Heart left ventricle (tissue), 13 donors: ENCODE data around the gene GGT7.

ENCODE experiments used
- CTCF ChIP-seq, 12 donors: fragments of 200-600 bp; sonication (generic) in 4 of 12; IDR thresholded peaks; one replicate each; pipeline versions ENCODE4 v1.5.0 to v1.8.0; 2018 to 2022; ENCODE audit warnings: antibody characterized with exemption in 12 of 12, mild to moderate bottlenecking in 5 of 12
- POLR2A ChIP-seq, 2 donors: fragments of 450-650 bp; IDR thresholded peaks; one replicate each; pipeline ENCODE4 v1.6.1; 2017; ENCODE audit warnings: antibody characterized with exemption in 2 of 2, mild to moderate bottlenecking in 2 of 2, moderate library complexity in 2 of 2
- donor health status: ischemic (EF 13 %, LVEDD 7.1; RV severe dilation, severe dysfunction).
- donor health status: DM: no; HTN: yes; CAD: no.
- donor health status: DM: no; HTN: no; CAD: no.
- donor health status: ischemic (EF 25% LVEDD 6.9; RV normal size, moderate dysfunction).
- donor health status: ischemic (EF 25% LVEDD 5.7; RV mildly dilated, moderate dysfunction).
- donor health status: ischemic (EF 35%, LVEDD 5.7; RV mildly dilated, moderate dysfunction).
- donor health status: nonischemic (EF 11% LVEDD 7.7; RV severe dilation, severe dysfunction).
- donor health status: DM: yes; HTN: yes; CAD: no.
- donor health status: PGD.
- donor health status: ischemic (EF 29% LVEDD 5.4; RV normal size, mild dysfunction).
- donor health status: nonischemic (EF 23%, LVEDD 6.1; RV moderate dilation, normal function).

GRCh38 chr20:34894723-34895122, 22.1 kb upstream of the GGT7 start:
- TF ChIP-seq CTCF (IDR thresholded peaks at IDR 0.05) = no peak
- TF ChIP-seq POLR2A (IDR thresholded peaks at IDR 0.05) = no peak
